ENCODE results near the gene CNTN4.

- no peak for TF ChIP-seq CTCF (IDR thresholded peaks at IDR 0.05)
- no peak for TF ChIP-seq POLR2A (IDR thresholded peaks at IDR 0.05)
Observed at GRCh38 chr3:2993736-2994135, 895.1 kb downstream of the CNTN4 start.

Data from breast epithelium (tissue), 3 donors.